IPS DF 4.7 (cell line): ENCODE measurements around the gene GSTM2.

Experiments used
- DNase-seq: peaks from one replicate; pipeline ENCODE4 v3.0.0-alpha.2; 2013; ENCODE audit warnings: low spot score; ENCODE audit errors: extremely low read depth

Gene GSTM2

DNA sequence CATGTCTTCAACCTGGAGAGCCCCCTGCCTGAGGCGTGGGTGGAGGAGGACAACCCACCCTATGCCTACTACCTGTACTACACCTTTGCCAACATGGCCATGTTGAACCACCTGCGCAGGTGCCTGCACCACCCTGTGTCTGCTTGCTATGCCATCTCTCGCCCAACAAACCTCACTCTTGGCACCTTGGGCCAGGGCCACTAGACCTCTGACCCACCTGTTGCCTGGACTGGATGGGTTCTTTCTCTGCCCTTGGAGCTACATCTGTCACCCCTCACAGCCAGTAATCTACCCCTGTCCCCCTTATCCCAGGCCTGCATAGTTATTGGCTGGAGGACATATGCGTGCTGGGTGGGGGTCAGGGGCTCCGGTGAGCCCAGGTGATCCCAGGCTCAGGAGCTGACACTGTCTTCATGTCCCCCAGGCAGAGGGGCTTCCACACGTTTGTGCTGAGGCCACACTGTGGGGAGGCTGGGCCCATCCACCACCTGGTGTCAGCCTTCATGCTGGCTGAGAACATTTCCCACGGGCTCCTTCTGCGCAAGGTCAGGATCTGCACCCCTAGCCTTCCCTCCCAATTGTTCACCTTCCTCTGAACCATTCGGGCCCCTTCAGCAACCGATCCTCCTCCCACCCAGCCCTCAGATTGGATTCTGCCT is 38.4 kb upstream of the GSTM2 start:
- no peak for DNase-seq

DNA sequence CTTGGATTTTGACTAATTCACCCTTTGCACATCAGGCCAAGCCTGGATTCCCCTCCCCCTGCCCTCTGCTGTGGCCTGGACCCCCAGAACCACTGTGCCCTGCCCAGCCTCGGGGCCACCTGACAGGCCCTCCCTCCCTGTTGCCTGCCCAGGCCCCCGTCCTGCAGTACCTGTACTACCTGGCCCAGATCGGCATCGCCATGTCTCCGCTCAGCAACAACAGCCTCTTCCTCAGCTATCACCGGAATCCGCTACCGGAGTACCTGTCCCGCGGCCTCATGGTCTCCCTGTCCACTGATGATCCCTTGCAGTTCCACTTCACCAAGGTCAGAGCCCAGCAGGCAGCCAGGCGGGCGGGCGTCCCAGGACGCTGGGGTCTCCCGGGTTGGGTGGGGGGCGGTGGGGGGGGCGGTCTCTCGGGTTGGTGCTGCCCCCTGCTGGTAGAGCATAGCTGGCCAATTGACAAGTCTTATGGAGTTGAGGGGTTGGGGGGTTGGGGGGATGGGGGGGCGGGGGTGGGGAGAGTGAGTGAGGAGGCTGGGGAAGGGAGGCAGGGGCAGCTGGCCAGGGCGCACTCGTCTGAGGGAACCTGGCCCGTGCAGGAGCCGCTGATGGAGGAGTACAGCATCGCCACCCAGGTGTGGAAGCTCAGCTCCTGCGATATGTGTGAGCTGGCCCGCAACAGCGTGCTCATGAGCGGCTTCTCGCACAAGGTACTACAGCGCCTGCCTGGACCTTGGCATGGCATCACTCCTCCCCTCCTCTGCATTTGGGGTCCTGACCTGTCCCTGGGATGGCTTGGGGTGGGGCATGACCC is 37.6 kb upstream of the GSTM2 start:
- DNase-seq: no peak

DNA sequence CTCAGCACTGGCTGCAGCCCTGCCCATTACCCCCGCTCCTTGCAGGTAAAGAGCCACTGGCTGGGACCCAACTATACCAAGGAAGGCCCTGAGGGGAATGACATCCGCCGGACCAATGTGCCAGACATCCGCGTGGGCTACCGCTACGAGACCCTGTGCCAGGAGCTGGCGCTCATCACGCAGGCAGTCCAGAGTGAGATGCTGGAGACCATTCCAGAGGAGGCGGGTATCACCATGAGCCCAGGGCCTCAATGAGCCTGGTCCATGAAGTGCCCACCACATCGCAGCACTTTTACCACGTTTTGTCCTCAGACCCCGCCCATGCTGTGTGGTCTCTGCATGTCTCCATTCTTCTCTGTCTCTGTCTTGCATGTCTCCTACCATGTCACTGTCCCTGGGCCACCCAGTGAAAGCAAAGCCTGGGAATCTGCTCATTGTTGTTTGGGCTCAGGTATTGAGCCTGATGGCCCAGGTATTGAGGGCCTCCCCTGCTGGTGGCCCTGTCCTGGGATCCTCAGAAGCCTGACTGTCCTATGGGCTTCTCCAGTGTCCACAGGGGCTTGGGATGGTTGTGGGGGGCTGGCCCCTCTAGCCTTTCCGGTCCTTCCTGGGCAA is 36.9 kb upstream of the GSTM2 start:
- DNase-seq: no peak

DNA sequence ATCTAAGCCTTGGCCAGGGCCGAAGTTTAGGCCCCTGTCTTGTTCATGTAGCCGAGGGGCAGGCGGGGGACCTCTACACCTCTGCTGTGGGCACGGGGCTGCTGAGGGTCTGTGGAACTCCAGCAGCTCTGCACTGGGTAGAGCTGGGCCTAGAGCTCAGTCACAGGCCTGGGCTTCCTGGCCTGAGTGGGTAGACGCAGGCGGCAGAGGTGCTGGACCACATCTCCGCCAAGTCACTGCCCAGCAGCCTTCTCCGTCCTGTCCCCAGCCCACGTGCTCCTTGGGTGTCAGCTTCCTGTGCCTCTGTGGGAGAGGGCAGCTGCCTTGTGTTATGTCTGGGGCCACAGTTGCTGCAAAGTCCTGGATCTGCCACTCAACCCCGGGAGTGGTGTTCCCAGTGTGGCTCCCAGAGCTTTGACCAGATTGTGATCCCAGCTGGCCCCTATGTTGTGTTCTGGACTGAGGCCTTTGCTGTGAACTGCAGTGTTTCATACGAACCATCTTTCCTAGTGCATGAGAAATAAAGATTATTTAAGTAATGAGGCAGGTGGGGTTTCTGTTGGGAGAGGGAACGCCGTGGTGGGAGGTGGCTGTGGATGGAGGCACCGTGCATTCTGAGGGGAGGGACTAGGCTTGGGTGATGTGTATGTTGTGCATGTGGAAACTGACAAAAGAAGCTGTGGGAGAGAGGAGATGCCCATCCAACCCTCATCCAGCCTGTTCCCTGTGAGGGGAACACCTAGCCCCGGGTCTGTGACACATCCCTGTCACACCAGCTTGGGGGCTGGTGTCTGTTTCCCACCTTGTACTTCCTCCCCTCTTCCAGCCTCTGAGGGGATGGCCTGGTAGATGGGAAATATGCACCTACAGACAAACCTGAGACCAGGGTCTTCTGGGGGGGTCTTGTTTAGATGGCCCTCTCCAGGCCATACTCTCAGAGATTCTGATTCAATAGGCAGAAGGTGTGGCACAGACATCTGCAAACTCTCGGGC is 36.0 kb upstream of the GSTM2 start:
- DNase-seq: no peak

DNA sequence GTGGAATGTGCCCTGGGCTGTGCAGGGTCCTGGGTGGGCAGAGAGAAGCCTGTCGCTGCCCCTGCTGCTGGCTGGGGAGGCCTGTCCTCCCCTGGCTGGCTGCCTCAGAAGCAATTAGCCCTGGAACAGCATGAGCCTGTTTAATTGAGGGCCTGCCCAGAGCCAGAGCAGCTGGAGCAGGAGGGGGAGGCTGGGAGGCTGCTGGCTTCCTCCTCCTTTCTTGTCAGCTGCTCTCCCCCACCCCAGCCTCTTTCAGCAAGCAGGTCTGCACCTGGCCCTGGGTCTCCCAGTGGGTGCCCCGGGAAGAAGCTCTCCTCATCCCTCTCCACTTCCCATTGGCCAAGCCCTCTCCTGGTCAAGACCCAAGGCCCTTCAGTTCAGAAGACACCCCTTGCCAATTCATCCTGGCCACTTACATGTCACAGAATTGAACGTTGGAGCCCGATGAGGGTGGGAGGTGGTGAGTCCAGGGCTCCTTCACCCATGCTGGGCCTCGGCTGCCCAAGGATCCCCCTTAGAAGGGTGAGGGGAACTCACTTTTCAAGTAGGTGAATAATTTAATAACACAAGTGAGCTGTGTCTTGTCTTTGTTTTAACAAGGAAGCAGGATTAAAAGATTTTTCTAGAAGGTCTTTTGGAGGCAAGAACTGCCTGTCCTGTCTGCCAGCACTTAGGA is 35.0 kb upstream of the GSTM2 start:
- no peak for DNase-seq

DNA sequence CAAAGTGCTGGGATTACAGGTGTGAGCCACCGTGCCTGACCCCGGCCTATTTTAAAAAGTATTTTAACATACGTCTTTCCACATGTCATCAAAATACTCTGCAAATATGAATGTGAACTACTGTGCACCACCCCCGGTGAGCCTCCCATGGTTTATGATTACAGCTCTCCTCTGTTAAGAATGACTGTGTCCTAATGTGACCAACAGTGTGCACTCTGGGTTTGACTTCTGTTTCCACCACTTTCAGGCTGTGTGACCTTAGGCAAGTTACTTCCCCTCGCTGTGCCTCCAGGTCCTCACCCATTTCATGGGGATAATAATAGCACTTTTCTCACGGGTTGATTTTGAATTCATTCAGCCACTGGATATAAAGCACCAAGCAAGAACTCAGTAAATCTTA is 33.6 kb upstream of the GSTM2 start:
- no peak for DNase-seq

DNA sequence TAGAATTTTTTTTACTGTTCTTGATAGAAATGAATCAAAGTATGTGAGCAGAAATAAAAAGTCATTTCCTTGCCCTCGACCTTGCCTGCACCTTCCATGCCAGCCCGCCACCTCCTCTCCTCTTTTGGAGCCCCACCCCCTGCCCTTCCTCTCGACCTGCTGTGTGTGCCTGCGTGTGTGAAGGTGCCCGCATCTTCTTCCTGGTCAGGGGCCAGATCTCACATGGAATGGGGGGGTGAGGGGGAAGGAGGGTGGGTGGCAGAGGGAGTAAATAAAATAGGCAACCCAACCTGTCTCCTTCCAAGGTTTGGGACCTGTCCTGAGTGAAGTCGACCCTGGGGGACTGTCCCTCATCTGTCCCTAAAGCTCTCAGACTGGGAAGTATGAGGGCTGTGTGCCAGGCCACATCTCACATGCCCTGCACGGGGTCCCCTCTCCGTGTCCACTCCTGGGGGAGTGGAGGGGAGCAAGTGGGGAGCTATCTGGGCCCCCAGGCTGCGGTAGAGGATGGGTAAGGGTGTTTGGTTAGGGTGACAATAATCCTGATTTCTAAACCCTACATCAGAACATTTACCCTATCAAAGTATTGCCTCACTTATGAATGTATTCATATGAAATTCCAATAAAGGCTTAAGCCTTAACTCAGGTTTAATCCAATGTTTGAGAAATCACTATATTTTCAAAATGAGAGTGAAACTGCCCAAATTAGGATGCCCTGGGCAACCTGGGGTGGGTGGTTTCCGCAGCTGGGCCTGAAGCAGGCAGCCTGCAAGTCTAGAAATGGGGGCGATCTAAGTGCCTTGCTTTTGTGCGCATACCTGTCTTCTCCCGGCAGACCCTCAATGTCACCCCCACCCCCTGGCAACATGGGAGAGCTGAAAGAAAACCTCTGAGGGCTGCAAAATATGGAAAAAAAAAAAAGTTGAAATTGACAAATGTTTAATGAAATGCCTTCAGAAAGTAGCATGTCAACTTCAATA is 32.8 kb upstream of the GSTM2 start:
- no peak for DNase-seq

DNA sequence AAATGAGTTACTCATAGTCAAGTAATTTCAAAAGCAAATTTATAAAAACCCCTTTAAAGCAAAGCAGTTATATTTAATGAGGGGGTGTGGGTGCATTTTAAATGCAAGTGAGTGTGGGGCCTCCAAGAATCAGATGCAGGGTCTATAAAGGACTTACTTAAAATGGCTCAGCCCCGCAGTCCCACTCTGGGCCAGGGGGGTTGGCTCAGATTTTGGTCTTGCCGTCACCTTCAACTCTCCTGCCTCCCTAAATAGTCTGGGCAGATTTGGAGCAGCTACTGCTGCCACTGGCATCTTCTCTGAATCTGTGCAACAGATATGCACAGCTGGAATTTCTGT is 32.0 kb upstream of the GSTM2 start:
- no peak for DNase-seq

DNA sequence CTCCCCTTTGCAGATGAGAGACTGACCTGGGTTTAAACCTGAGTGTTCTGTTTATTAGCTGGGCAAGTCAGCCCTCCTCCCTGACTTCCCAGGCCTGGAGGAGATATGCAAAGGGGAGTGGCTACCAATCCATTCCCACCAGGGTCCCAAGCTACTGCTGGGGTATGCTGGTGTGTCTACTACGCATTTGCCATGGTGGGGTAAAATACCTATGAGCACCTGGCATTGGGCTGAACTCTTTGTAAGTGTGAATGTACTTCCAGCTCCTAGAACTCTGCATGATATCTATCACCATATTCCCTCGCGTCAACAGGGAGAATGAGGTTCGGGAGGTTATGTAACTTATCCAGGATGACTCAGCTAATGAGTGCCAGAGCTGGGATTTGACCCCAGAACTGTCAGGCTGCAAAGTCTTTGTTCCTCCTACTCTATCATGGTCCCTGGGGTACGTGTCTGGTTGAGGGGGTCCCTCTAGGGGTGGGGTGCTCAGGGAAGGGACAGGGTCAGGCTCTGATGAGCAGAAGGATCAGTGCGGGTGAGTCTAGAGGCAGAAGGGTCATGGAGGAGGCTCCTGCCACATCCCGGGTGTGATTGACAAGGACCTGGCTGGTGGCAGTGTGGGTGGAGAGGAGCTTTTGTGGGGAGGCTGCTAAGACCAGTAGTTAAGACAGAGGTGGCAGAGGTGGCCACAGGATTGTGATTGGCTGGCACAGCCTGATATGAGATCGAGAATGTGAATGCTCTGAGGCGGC is 31.5 kb upstream of the GSTM2 start:
- DNase-seq: no peak

DNA sequence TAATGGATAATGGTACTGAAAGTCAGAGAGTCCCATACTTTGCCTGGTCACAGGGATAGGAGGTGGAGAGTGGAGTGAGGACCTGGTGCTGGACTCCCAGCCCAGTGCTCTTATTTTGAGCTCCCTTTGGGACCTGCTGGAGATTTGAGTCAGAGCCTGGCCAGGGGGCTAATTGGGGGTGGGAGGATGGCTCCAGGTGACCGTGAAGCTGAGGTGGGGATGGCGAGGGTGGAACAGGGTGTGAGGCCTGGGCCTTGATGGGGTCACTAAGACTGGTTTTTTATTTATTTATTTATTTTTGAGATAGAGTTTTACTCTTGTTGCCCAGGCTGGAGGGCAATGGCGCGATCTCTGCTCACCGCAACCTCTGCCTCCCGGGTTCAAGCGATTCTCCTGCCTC is 30.4 kb upstream of the GSTM2 start:
- DNase-seq: no peak

DNA sequence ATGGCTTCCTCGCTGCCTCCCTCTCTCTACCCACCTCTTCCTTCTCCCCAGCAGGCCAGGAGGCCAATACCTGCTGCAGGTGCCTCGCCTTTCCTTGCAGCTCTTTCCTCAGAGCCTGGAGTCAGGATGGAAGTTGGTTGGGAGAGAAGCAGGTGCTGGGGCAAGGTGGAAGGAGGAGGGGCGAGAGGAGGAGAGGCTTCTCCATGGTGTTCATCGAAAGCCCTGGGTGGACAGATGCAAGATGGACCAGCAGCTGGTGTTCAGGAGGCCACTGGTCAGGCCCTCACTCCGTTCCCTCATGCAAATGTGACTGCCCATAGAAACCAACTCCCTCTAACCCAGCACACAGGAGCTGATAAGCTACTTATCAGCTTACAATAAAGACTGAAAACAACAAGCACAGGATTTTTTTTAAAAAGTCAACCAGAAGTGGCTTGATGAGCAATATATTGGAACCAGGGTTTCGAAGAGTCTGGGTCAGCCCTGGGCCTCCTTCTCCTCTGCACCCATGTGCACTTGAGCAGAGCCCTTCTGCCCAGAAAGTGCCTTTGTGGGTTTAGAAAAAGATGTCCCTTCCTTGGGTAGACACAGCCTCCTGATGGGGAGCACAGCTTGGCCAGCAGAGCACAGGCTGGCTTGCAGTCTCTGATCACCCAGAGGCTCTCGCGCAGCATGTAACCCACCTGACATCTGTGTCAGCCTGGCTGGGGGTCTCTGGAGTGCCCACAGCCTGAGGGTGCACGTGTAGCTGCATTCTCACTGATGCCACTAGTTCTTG is 28.6 kb upstream of the GSTM2 start:
- DNase-seq: no peak

DNA sequence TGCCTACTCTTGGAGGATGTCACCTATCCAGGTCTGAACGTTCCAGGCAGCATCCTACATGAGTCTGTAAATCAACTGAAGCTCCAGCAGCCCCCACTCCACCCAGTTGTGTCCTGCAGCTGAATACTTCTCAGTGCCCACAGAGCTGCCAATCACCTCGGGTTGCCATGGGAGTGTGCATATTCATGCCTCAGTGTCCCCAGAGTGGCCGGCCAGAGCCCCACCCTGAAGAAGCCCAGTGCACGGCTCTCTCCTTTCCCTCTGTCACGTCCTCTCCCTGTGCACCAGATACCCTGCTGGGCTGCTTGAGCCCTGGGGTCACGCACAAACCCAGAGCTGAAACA is 28.0 kb upstream of the GSTM2 start:
- no peak for DNase-seq

DNA sequence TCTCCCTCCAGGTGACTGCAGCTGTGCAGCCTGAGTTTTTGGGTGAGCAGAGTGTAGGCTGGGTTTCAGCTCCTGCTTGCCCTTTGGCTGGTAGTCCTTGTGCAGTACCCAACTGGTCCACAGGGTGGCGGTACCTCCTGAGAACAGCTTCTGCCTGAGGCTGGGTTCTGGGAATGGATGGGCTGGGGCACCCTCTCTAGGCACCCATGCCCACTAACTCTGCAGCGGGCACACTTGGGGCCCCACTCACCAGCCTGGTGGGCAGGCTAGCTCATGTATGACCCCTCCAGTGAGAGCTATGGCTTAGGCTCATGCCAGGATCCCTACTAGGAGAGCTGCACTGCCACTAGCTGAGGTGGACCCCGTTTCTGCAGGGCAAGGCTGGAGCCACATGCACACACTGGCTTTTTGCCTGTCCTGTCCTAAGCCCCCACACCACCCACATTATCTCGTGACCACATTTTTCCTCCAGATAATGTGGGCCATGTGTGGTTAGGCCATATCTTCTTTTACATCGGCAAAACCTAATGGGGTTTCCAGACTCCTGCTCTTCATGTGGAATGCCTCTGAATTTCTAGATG is 27.5 kb upstream of the GSTM2 start:
- DNase-seq: no peak

DNA sequence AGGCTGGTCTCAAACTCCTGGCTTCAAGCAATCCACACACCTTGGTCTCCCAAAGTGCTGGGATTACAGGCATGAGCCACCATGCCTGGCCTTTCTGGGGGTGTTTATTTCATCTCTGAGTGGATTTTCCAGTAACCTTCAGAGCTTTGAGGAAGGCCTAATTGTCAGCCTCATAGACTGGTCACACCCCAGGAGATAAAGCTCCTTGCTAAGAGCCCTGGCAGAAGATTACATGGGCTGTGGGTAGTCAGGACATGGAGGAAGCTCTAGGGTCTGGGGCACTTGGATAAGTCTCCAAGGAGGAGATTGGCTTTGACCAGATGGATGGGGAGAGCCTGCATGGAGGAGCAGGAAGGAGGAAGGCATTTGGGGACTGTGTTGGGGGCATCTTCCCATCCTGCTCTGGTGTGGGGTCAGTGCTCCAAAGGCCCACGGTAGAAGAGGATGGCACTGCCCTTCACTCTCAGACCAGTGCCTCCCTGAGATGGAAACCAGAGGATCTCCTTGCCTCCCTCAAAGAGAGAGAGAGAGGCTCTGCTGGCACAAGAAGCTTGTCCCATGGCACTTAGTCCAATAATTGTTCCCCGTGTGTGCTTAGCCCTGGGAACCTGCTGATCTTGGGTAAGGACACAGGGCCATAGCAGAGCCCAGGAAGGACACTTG is 26.6 kb upstream of the GSTM2 start:
- DNase-seq: no peak

DNA sequence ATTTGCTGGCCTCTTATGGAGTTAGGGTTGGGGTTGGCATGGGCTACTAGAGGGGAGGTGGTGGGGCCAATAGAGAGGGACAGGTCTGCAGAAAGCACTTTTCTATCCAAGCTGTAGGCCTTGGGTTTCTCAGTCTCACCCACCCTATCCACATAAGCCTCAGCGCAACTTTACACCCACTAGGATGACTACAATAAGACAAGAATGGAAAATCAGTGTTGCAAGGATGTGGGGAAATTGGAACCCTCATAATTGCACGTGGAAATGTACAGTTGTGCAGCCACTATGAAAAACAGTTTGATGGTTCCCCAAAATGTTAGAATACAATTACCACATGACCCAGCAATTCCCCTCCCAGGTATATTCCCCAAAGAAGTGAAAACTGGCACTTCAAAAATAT is 26.0 kb upstream of the GSTM2 start:
- no peak for DNase-seq

DNA sequence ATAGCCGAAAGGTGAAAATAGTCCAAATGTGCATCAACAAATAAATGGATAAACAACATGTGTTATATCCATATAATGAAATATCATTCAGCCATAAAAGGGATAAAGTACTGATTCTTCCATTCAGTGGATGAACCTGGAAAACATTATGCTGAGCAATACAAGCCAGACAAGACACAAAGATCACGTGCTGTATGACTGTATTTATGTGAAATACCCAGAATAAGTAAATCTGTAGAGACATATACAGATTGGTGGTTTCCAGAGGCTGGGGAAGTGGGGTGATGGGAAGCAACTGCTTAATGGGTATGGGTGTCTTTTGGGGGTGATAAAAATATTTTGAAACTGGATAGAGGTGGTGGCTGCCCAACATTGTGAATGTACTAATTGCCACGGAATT is 25.2 kb upstream of the GSTM2 start:
- DNase-seq: no peak

DNA sequence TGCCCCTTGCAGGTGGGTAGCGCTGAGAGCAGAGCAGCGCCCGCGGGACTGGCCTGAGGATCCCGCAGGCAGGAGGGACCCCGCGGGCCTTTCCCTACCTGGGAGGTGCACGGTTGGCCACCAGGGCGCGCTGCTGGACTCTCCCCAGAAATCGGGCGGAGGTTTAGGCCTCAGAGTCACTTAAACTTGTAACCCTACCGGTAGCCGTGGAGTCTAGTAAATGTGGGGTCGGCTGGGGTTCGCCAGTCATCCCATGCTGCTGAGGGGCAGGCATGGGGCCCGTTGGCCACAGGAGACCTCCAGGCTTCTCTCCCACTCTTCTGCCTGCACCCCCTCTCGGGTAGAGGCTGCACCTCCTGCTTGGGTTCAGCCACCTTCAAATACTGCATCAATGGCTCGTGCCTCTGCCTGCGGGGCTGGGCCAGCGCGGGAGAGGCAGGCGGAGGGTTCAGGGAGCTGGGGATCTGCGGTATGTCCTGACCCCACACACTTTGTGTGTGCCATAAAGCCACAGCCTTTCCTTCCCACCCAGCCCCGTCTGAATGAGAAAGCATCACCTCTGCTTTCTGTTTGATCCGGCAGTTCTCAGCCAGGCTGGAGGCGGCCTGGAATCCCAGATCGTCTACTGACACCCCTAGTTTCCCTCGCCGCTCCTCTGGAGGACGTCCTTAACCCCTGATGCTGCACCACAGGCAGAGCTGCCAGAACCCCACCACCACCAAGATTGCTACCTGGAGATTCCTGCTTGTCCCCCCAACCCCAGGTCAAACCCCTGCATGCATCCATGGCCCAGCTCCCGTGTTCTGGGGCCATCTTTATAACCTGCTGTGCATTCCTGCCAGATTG is 24.2 kb upstream of the GSTM2 start:
- no peak for DNase-seq
